Activated CD4-positive, alpha-beta T cell treated with anti-CD3 and anti-CD28 coated beads, Interleukin-2, amount 10 ng/mL, durations not matched to agents 7 days and 5 days (primary cell): ENCODE results near the gene PLXNA4. TPM values are rescaled to one million over a fixed set of nuclear protein-coding genes. Genes with fewer than 3 reads are reported as not detected.
A peak's percentile ranks its signal among the peaks of the same experiment; 100 is the strongest.

Experiments used
- CTCF ChIA-PET: fragments of 350-600 bp; sonication (Branson Sonifier 250); formaldehyde crosslinking; loops from one replicate; lab custom pipeline; 2021; ENCODE audit warnings: antibody characterized with exemption; lab: Charles Lee
- POLR2A ChIA-PET: fragments of 350-600 bp; sonication (Branson Sonifier 250); formaldehyde crosslinking; loops from one replicate; lab custom pipeline; 2021; ENCODE audit warnings: antibody characterized with exemption; lab: Charles Lee
- DNase-seq: peaks from one replicate; pipeline ENCODE4 v3.0.0-alpha.2; 2020
- H3K27ac Mint-ChIP-seq: one replicate; pipeline ENCODE4 v1.8.0; 2021; ENCODE audit warnings: mild to moderate bottlenecking, moderate library complexity, mixed read lengths
- H3K27me3 Mint-ChIP-seq: one replicate; pipeline ENCODE4 v1.8.0; 2021; ENCODE audit warnings: mixed read lengths
- H3K36me3 Mint-ChIP-seq: one replicate; pipeline ENCODE4 v1.8.0; 2021; ENCODE audit warnings: low read depth, mixed read lengths
- H3K4me1 Mint-ChIP-seq: one replicate; pipeline ENCODE4 v1.8.0; 2021; ENCODE audit warnings: mixed read lengths
- H3K4me3 Mint-ChIP-seq: one replicate; pipeline ENCODE4 v1.8.0; 2021; ENCODE audit warnings: mild to moderate bottlenecking, moderate library complexity, mixed read lengths
- H3K9me3 Mint-ChIP-seq: one replicate; pipeline ENCODE4 v1.8.0; 2021; ENCODE audit warnings: mixed read lengths
- total RNA-seq, 2 experiments: library from RNA; stranded (reverse); gene quantifications; one replicate each; pipeline ENCODE4 v1.2.3, GENCODE V29; 2021

PLXNA4 gene
- total RNA-seq, 2 experiments from 2014 or later, result 21.3 to 23.3 TPM

GRCh38 chr7:132450696-132451095, 125.6 kb downstream of the PLXNA4 start:
- Mint-ChIP-seq H3K4me3 (no peak overlapping the region), H3K27me3 (peaks cover 3% of the 10 kb centered on the region), H3K36me3 (peaks cover 55% of the 10 kb centered on the region), H3K9me3 (peaks cover 22% of the 10 kb centered on the region), H3K27ac (peak overlapping the region; percentile 62), H3K4me1 (peaks cover 94% of the 10 kb centered on the region)
- CTCF ChIA-PET, result interaction anchor here (3.9 kb wide), 1 partner anchor 13 kb away, joined by 28 read pairs; no protein-coding TSS in a partner anchor
- POLR2A ChIA-PET, result no interaction called here
- DNase-seq, result no peak

GRCh38 chr7:132450188-132450587, 126.1 kb downstream of the PLXNA4 start:
- no peak overlapping the region for H3K4me3 Mint-ChIP-seq
- peaks cover 3% of the 10 kb centered on the region for H3K27me3 Mint-ChIP-seq
- CTCF ChIA-PET, result interaction anchor here (0.9 to 3.9 kb wide), 2 partner anchors 13 to 19 kb away, joined by 3 to 28 read pairs; no protein-coding TSS in a partner anchor
- peaks cover 26% of the 10 kb centered on the region for H3K9me3 Mint-ChIP-seq
- H3K36me3 Mint-ChIP-seq, result peaks cover 56% of the 10 kb centered on the region
- H3K4me1 Mint-ChIP-seq, result peaks cover 94% of the 10 kb centered on the region
- no peak for DNase-seq
- POLR2A ChIA-PET, result no interaction called here
- peak overlapping the region; percentile 62 for H3K27ac Mint-ChIP-seq

- H3K27ac Mint-ChIP-seq, result peak overlapping the region; percentile 54
- H3K4me3 Mint-ChIP-seq, result no peak overlapping the region
- peaks cover 2% of the 10 kb centered on the region for H3K27me3 Mint-ChIP-seq
- CTCF ChIA-PET, result interaction anchor here (1.5 to 2.5 kb wide), 2 partner anchors 14 to 16 kb away, joined by 3 to 6 read pairs; no protein-coding TSS in a partner anchor
- POLR2A ChIA-PET, result no interaction called here
- DNase-seq, result no peak
- H3K36me3 Mint-ChIP-seq, result peaks cover 55% of the 10 kb centered on the region
- peaks cover 24% of the 10 kb centered on the region for H3K9me3 Mint-ChIP-seq
- H3K4me1 Mint-ChIP-seq, result peaks cover 91% of the 10 kb centered on the region
These were observed 129.5 kb downstream of the PLXNA4 start for GRCh38 chr7:132446666-132447278.

- H3K27me3 Mint-ChIP-seq, result peaks cover 3% of the 10 kb centered on the region
- ChIA-PET POLR2A (no interaction called here), CTCF (interaction anchor here (0.9 to 2.5 kb wide), 4 partner anchors 10 to 16 kb away, joined by 3 to 6 read pairs (median 4); no protein-coding TSS in a partner anchor)
- no peak overlapping the region for H3K4me3 Mint-ChIP-seq
- no peak overlapping the region for H3K27ac Mint-ChIP-seq
- peaks cover 91% of the 10 kb centered on the region for H3K4me1 Mint-ChIP-seq
- H3K9me3 Mint-ChIP-seq, result peaks cover 24% of the 10 kb centered on the region
- peaks cover 56% of the 10 kb centered on the region for H3K36me3 Mint-ChIP-seq
- DNase-seq, result no peak
These were observed 130.0 kb downstream of the PLXNA4 start for GRCh38 chr7:132446260-132446659.

- H3K4me3 Mint-ChIP-seq, result no peak overlapping the region
- H3K4me1 Mint-ChIP-seq, result peaks cover 91% of the 10 kb centered on the region
- POLR2A ChIA-PET, result no interaction called here
- CTCF ChIA-PET, result no interaction called here
- H3K27me3 Mint-ChIP-seq, result peaks cover 3% of the 10 kb centered on the region
- DNase-seq, result no peak
- peak overlapping the region; percentile 54 for H3K27ac Mint-ChIP-seq
- peaks cover 48% of the 10 kb centered on the region for H3K36me3 Mint-ChIP-seq
- peaks cover 15% of the 10 kb centered on the region for H3K9me3 Mint-ChIP-seq
These were observed 132.3 kb downstream of the PLXNA4 start for GRCh38 chr7:132443761-132444520.

- peaks cover 3% of the 10 kb centered on the region for H3K27me3 Mint-ChIP-seq
- DNase-seq, result no peak
- H3K27ac Mint-ChIP-seq, result peak overlapping the region; percentile 37
- H3K4me1 Mint-ChIP-seq, result peaks cover 94% of the 10 kb centered on the region
- ChIA-PET POLR2A (no interaction called here), CTCF (interaction anchor here (0.6 to 1.4 kb wide), 2 partner anchors 14 to 32 kb away, joined by 4 read pairs; no protein-coding TSS in a partner anchor)
- H3K4me3 Mint-ChIP-seq, result no peak overlapping the region
- peaks cover 13% of the 10 kb centered on the region for H3K9me3 Mint-ChIP-seq
- H3K36me3 Mint-ChIP-seq, result peaks cover 43% of the 10 kb centered on the region
These were observed 134.3 kb downstream of the PLXNA4 start for GRCh38 chr7:132441935-132442334.

- peaks cover 95% of the 10 kb centered on the region for H3K4me1 Mint-ChIP-seq
- peak overlapping the region; percentile 77 for H3K27ac Mint-ChIP-seq
- H3K4me3 Mint-ChIP-seq, result no peak overlapping the region
- peak; percentile 35 for DNase-seq
- POLR2A ChIA-PET, result no interaction called here
- H3K9me3 Mint-ChIP-seq, result peaks cover 8% of the 10 kb centered on the region
- peaks cover 43% of the 10 kb centered on the region for H3K36me3 Mint-ChIP-seq
- peaks cover 3% of the 10 kb centered on the region for H3K27me3 Mint-ChIP-seq
- CTCF ChIA-PET, result interaction anchor here (0.9 to 5.4 kb wide), 5 partner anchors 9 to 24 kb away, joined by 3 to 28 read pairs (median 3); no protein-coding TSS in a partner anchor
These were observed 136.1 kb downstream of the PLXNA4 start for GRCh38 chr7:132440151-132440550.

- no peak for DNase-seq
- CTCF ChIA-PET, result interaction anchor here (0.7 to 5.4 kb wide), 6 partner anchors 10 to 142 kb away, joined by 3 to 28 read pairs (median 3); no protein-coding TSS in a partner anchor
- Mint-ChIP-seq H3K4me1 (peaks cover 97% of the 10 kb centered on the region), H3K27ac (peak overlapping the region; percentile 77), H3K9me3 (peaks cover 5% of the 10 kb centered on the region), H3K36me3 (peaks cover 47% of the 10 kb centered on the region), H3K4me3 (no peak overlapping the region), H3K27me3 (peaks cover 3% of the 10 kb centered on the region)
- POLR2A ChIA-PET, result no interaction called here
These were observed 137.3 kb downstream of the PLXNA4 start for GRCh38 chr7:132438926-132439325.

- Mint-ChIP-seq H3K27ac (peak overlapping the region; percentile 87), H3K9me3 (peaks cover 2% of the 10 kb centered on the region), H3K4me1 (peaks cover 98% of the 10 kb centered on the region), H3K27me3 (peaks cover 3% of the 10 kb centered on the region), H3K36me3 (peaks cover 42% of the 10 kb centered on the region), H3K4me3 (peak overlapping the region; percentile 42)
- POLR2A ChIA-PET, result interaction anchor here (0.6 kb wide), 1 partner anchor 46 kb away, joined by 3 read pairs; no protein-coding TSS in a partner anchor
- peak; percentile 85 for DNase-seq
- CTCF ChIA-PET, result interaction anchor here (0.7 to 5.4 kb wide), 5 partner anchors 12 to 131 kb away, joined by 3 to 28 read pairs (median 3); no protein-coding TSS in a partner anchor
These were observed 138.5 kb downstream of the PLXNA4 start for GRCh38 chr7:132437730-132438129.

GRCh38 chr7:132436121-132436520, 140.1 kb downstream of the PLXNA4 start:
- Mint-ChIP-seq H3K36me3 (peaks cover 40% of the 10 kb centered on the region), H3K4me1 (peaks cover 100% of the 10 kb centered on the region), H3K4me3 (peak overlapping the region; percentile 11), H3K27me3 (no peaks in the 10 kb centered on the region), H3K27ac (peak overlapping the region; percentile 87), H3K9me3 (peaks cover 2% of the 10 kb centered on the region)
- DNase-seq, result no peak
- ChIA-PET POLR2A (no interaction called here), CTCF (interaction anchor here (0.8 to 5.4 kb wide), 4 partner anchors 10 to 25 kb away, joined by 3 to 28 read pairs (median 4); no protein-coding TSS in a partner anchor)

- H3K27ac Mint-ChIP-seq, result peak overlapping the region; percentile 87
- no peaks in the 10 kb centered on the region for H3K27me3 Mint-ChIP-seq
- H3K4me3 Mint-ChIP-seq, result peak overlapping the region; percentile 37
- ChIA-PET CTCF (interaction anchor here (1.0 to 5.4 kb wide), 3 partner anchors 11 to 30 kb away, joined by 3 to 28 read pairs (median 3); no protein-coding TSS in a partner anchor), POLR2A (no interaction called here)
- peaks cover 100% of the 10 kb centered on the region for H3K4me1 Mint-ChIP-seq
- H3K36me3 Mint-ChIP-seq, result peaks cover 45% of the 10 kb centered on the region
- peaks cover 5% of the 10 kb centered on the region for H3K9me3 Mint-ChIP-seq
- no peak for DNase-seq
These were observed 141.0 kb downstream of the PLXNA4 start for GRCh38 chr7:132435016-132435990.
